ENCODE data around the gene FAM53A. TPM values are rescaled to one million over a fixed set of nuclear protein-coding genes. Genes with fewer than 3 reads are reported as not detected.

FAM53A gene
- total and polyA plus RNA-seq, 2 experiments from 2014 or later, result 4.7 to 6.8 TPM

DNA sequence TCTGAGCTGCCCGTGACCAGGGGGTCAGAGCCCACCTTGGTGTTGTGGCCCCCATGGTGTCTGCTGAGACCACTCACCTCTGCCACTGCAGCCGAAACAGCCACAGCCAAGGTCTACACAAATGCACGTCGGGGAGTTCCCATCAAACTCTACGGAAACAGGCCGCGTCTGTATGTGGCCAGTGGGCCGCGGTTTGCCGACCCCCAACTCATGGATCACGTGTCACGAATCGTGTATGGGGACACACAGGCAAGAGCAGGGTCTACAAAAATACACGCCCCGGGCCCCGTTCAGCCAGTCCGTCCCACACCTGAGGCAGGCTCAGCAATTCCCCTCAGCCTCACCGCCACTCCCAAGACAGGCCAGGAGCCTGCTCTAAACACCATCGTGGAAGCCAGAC lies 53.8 kb downstream of the FAM53A start:
- Histone ChIP-seq H3K9me2 (replicated peaks; ENCODE audit: insufficient read depth) (no peaks in the 10 kb centered on the region), H2AFZ (no peak overlapping the region), H3K79me2 (no peaks in the 10 kb centered on the region), H3K4me2 (no peak overlapping the region), H3K27ac (no peak overlapping the region), H3K36me3 (replicated peaks; ENCODE audit: insufficient read depth, low read depth) (no peaks in the 10 kb centered on the region), H4K20me1 (ENCODE audit: insufficient read depth, poor library complexity, severe bottlenecking) (no peaks in the 10 kb centered on the region), H3K4me3 (no peak overlapping the region), H3K9me3 (ENCODE audit: low read depth) (no peaks in the 10 kb centered on the region), H3K27me3 (no peaks in the 10 kb centered on the region), H3K4me1 (ENCODE audit: insufficient read depth) (peaks cover 5% of the 10 kb centered on the region)
- no peak for DNase-seq (ENCODE audit: low spot score)
- WGBS (ENCODE audit: low lambda C conversion rate, missing lambda C conversion rate), result 95% methylated on average over 19 of the region's 19 CpGs
- TF ChIP-seq EZH2phosphoT487 (IDR thresholded peaks at IDR 0.05; ENCODE audit: low read depth, severe bottlenecking, unreplicated experiment) (no peak), EZH2 (IDR thresholded peaks at IDR 0.05; ENCODE audit: borderline replicate concordance) (no peak), CTCF (IDR thresholded peaks at IDR 0.05; ENCODE audit: poor library complexity) (no peak)

DNA sequence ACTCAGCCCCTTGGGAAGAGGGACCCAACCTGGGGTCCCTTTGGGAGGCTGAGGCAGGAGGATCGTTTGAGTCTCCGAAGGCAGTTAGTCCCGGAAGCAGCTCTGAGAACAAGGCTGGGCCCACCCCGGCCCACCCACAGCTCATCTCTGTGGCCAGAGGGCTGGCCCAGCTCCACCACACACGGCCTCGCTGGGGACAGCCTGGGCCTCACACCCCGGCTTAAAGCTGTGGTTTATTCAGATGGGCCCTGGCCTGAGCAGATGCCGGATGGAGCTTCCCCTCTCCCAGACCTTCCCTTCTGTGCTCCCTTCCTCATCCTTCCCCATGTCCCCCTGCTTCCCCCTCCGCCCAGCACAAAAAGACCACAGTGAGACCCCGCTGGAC lies 54.4 kb downstream of the FAM53A start:
- Histone ChIP-seq H3K27ac (no peak overlapping the region), H4K20me1 (ENCODE audit: insufficient read depth, poor library complexity, severe bottlenecking) (no peaks in the 10 kb centered on the region), H3K4me2 (no peak overlapping the region), H3K79me2 (no peaks in the 10 kb centered on the region), H3K36me3 (replicated peaks; ENCODE audit: insufficient read depth, low read depth) (no peaks in the 10 kb centered on the region), H3K27me3 (no peaks in the 10 kb centered on the region), H3K9me2 (replicated peaks; ENCODE audit: insufficient read depth) (no peaks in the 10 kb centered on the region), H3K4me3 (no peak overlapping the region), H3K4me1 (ENCODE audit: insufficient read depth) (peaks cover 5% of the 10 kb centered on the region), H2AFZ (no peak overlapping the region), H3K9me3 (ENCODE audit: low read depth) (no peaks in the 10 kb centered on the region)
- DNase-seq (ENCODE audit: low spot score), result no peak
- TF ChIP-seq EZH2 (IDR thresholded peaks at IDR 0.05; ENCODE audit: borderline replicate concordance) (no peak), EZH2phosphoT487 (IDR thresholded peaks at IDR 0.05; ENCODE audit: low read depth, severe bottlenecking, unreplicated experiment) (no peak), CTCF (IDR thresholded peaks at IDR 0.05; ENCODE audit: poor library complexity) (no peak)
- WGBS (ENCODE audit: low lambda C conversion rate, missing lambda C conversion rate), result 84% methylated on average over 10 of the region's 10 CpGs

DNA sequence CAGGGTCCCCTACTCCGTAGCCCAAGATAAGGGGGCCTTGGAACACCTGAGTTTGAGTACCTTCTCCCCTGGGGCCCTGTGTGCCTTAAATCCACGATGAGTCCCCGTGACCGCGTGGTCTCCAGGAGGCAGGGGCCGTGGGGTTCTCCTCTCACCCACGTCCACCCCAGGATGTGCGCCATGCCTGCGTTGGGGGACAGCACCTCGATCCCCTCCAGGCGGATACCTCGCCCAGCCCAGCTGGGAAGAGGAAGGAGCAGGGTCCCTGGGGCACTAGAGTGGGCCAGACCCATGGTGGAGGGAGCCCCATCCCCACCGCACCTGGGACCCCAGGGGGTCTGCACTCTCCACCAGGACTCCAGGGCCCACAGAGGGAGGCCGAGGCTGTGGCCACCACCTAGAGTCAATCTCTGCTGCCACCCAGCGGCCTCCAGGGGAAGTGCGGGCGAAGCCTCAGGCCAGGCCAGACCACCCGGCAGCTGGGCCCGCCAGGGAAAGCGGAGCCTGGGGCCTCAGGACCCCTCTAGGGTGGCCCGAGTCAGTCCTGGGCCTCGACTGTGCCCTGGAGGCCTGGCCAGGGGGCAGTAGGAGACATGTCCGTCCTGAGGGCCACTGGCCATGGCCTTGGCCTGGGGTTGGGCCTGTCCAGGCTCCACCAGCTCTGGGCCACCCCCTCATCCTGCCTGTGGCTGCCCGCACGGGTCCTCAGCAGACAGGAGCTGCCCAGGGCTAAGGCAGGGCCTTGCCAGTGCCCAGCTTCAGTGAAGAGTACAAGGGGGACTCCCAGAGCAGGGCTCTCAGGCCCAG lies 55.0 kb downstream of the FAM53A start:
- no peaks in the 10 kb centered on the region for H3K36me3 ChIP-seq (replicated peaks; ENCODE audit: insufficient read depth, low read depth)
- 44% methylated on average over 24 of the region's 25 CpGs for WGBS (ENCODE audit: low lambda C conversion rate, missing lambda C conversion rate)
- H3K9me3 ChIP-seq (ENCODE audit: low read depth), result no peaks in the 10 kb centered on the region
- H3K4me2 ChIP-seq, result no peak overlapping the region
- DNase-seq (ENCODE audit: low spot score), result peak; percentile 77
- peaks cover 5% of the 10 kb centered on the region for H3K4me1 ChIP-seq (ENCODE audit: insufficient read depth)
- no peak overlapping the region for H2AFZ ChIP-seq
- no peaks in the 10 kb centered on the region for H3K79me2 ChIP-seq
- H4K20me1 ChIP-seq (ENCODE audit: insufficient read depth, poor library complexity, severe bottlenecking), result no peaks in the 10 kb centered on the region
- H3K27me3 ChIP-seq, result no peaks in the 10 kb centered on the region
- TF ChIP-seq EZH2 (IDR thresholded peaks at IDR 0.05; ENCODE audit: borderline replicate concordance) (no peak), CTCF (IDR thresholded peaks at IDR 0.05; ENCODE audit: poor library complexity) (peak; percentile 94), EZH2phosphoT487 (IDR thresholded peaks at IDR 0.05; ENCODE audit: low read depth, severe bottlenecking, unreplicated experiment) (no peak)
- no peak overlapping the region for H3K27ac ChIP-seq
- no peak overlapping the region for H3K4me3 ChIP-seq
- no peaks in the 10 kb centered on the region for H3K9me2 ChIP-seq (replicated peaks; ENCODE audit: insufficient read depth)
